Right lung (tissue), 10 donors: Measurements from ENCODE around the gene PDSS2. TPM values are rescaled to one million over a fixed set of nuclear protein-coding genes. Genes with fewer than 3 reads are reported as not detected.

Experiments
- DNase-seq, 2 donors: peaks; one replicate each; pipeline ENCODE4 v3.0.0-alpha.2; 2013
- long read RNA-seq, 8 donors: transcript quantifications; one replicate each; lab custom pipeline, GENCODE V29; 2026
- polyA plus RNA-seq, 5 donors: library from polyadenylated mRNA; unstranded; fragments of 120-200 nt; gene quantifications; one replicate each; pipeline versions ENCODE4 v1.2.1 to v1.2.3, GENCODE V29; 2013; ENCODE audit warnings: inconsistent platforms in 1 of 5, low replicate concordance in 1 of 5; ENCODE audit not compliant: insufficient read length in 5 of 5, insufficient read depth in 1 of 5

Gene PDSS2, protein sequence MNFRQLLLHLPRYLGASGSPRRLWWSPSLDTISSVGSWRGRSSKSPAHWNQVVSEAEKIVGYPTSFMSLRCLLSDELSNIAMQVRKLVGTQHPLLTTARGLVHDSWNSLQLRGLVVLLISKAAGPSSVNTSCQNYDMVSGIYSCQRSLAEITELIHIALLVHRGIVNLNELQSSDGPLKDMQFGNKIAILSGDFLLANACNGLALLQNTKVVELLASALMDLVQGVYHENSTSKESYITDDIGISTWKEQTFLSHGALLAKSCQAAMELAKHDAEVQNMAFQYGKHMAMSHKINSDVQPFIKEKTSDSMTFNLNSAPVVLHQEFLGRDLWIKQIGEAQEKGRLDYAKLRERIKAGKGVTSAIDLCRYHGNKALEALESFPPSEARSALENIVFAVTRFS
- 10 to 100 TPM; 13.6 to 17.7 (median 15.5) TPM for polyA plus RNA-seq
- long read RNA-seq, donor 1, partial matches to known transcripts: 0 of 4 reads
- long read RNA-seq, donor 1, other reads (novel, unspliced or antisense): 0 of 4 reads
- long read RNA-seq, donor 2, partial matches to known transcripts: 0 of 2 reads
- long read RNA-seq, donor 2, other reads (novel, unspliced or antisense): 0 of 2 reads
- long read RNA-seq, donor 3, partial matches to known transcripts: 0 of 3 reads
- long read RNA-seq, donor 3, other reads (novel, unspliced or antisense): 0 of 3 reads
- long read RNA-seq, donor 4, partial matches to known transcripts: 0 of 6 reads
- long read RNA-seq, donor 4, other reads (novel, unspliced or antisense): 0 of 6 reads
- long read RNA-seq, donor 5, partial matches to known transcripts: 0 of 3 reads
- long read RNA-seq, donor 5, other reads (novel, unspliced or antisense): 0 of 3 reads
- long read RNA-seq, donor 6, partial matches to known transcripts: 0 of 5 reads
- long read RNA-seq, donor 6, other reads (novel, unspliced or antisense): 0 of 5 reads
- long read RNA-seq, donor 7, partial matches to known transcripts: 0 of 2 reads
- long read RNA-seq, donor 7, other reads (novel, unspliced or antisense): 0 of 2 reads
- long read RNA-seq, donor 8: 0 reads

DNA sequence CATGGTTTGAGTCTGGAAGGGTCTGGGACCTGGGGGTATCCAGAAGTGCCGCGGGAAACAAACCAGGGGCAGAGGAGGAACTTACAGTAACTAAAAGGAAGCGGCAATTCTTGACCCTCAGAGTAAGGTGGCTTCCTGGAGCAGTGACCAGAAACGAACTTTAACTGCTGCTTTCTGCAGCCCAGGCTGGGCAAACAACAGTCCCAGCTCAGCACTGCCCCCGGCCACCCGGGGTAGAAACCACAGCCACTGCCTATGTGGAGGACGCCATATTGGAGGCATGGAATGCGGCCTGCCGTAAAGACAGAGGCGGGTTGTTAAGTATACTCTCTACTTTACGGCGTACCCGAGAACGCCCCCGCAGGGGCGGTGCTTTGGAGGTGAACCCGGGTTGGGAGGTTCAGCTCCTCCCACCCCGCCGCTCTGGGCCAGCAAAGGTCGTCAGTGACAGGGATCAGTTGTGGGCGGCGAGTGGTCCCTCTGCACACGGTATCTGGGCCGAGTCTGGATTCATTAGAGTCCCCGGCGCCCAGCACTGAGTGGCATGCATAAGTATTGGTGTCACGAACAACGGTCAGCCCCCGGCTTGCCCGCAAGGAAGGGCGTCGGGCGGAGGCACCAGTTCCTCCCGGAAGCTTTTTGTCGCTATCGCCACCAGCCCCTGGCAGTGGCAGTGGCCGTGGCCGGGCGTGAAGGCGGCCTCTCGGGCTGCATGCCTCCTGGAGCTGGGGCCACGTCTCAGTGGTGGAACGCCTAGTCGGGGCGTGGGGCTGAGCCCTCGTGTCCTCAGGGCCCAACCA is at the start of gene PDSS2:
Gene PDSS2, minus strand, starts transcription at position 282 of the 800 bp plus-strand sequence. Its CDS starts 279 bp downstream, at position 3.
- peak; percentile 94 for DNase-seq

DNA sequence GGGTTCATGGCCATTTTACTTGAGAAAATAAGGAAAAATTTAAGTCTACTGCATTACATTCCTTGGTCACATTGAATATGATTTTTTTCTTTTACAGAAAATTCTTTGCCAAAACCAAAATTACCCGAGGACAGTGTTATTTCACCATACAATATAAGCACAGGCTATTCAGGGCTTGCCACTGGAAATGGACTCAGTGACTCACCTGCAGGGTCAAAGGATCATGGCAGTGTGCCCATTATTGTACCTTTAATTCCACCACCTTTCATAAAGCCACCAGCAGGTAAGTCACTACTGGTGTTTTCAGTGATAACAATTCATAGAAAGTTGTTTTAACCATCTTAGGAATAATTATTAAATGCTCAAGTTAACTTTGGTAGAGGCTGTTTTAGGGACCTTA is 46.8 kb upstream of the PDSS2 start:
- no peak for DNase-seq

DNA sequence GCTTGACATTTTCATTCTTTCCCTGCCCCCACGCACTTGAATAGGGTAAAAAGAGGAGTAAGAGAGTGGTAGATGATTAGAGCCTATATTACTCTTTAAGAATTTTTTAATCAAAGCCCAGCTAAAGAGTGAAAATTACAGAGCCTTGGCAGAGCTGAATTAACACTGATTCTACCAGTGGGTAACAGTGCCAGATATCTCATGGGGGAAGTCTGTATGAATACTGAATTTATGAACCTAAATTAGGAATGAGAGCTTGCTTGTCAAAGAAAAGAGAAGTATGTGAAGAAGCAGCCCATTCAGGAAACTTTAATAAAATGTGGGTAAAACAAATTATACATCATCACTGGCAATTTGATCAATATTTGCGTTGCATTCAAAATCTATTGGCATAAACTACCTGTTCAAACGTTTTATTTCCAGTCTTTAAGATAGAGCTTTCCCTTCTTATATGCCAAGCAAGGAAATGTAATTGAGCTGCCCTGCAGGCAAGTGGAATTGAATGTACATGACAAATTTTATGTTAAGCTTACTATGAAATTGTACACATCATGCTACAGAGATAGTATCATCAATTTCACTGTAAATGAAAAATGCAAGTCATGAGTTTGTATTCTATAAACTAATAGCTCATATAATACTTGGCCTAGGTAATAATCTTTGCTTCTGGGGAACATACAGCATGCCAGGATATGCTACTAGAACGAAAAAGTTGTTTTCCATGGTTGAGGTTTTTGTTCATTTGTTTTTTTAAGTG is 45.1 kb upstream of the PDSS2 start:
- DNase-seq: no peak

GRCh38 chr6:107496892-107497684 is 37.7 kb upstream of the PDSS2 start:
- no peak for DNase-seq

- DNase-seq: no peak
Observed at GRCh38 chr6:107495971-107496370, 36.6 kb upstream of the PDSS2 start.

GRCh38 chr6:107495196-107495643 is 35.9 kb upstream of the PDSS2 start:
- DNase-seq: peak; percentile 39 to 41

DNA sequence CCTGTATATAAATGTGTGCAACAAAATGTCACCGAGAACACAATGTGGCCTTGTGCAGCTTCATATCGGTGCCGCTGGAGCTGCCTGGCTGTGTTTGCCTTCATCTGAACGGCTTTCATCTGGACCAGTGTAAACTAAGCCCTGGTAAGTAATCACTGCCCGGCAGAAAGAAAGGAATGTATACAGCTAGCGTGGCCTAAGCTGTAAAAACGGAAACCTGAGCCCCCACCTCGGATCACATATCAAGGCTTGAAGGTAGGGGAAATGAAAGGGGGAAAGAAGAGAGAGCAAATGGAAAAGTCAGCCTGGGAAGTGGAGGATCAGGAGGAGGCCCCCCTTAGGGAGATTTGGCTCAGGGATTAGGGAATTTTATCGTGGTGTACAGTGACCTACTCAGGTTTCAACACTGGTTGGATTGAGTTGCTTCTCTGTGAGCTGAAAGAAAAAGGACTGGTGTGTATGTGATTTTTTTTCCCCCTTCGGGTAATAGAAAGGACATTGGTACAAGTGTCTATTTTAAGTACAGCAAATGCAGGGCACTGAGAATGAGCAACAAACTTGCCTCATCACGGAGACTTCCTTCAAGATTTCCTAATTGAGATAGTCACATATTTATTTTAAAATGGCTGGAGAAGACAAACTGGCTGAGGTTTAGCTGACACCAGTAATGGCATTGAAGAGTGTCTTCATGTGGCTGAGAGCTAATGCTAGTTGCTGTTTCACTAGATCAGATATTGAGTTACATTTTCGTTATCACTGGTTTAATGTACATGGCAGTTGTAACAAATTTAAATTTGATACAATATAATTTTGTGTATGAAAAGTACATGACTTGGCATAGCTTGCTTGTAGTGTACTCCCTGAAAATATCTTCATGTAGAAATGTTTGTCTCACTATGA is 34.0 kb upstream of the PDSS2 start:
- no peak for DNase-seq

GRCh38 chr6:107491760-107492660 is 32.6 kb upstream of the PDSS2 start:
- no peak for DNase-seq

GRCh38 chr6:107491138-107491609 is 31.8 kb upstream of the PDSS2 start:
- DNase-seq: peak; percentile 65 to 71

DNA sequence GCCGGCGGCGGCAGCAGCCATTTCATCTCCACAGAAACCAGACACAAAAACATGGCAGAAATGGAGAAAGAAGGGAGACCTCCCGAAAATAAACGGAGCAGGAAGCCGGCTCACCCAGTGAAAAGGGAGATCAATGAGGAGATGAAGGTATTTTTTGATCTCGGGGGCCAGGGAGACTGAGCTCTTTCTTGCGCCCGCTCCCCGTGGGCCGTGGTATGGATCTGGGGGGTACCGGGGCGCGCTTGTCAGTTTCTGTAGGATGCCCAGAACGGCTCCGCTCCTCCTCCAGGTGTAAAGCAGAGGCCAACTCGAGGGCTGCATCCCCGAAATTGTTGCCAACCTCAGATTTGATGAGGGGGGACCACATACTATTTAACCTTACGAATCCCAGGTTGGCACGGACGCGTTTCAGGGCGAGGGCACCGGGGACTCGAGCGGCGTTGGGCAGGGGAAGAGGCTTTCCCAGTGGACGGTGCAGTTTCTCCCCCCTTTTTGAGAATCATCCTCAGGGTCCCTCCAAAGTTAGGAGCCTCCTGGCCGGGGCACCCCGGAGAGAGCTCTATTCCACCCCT is 31.3 kb upstream of the PDSS2 start:
- no peak for DNase-seq

GRCh38 chr6:107489636-107490565 is 30.5 kb upstream of the PDSS2 start, which contains the start of gene SOBP:
TSS of gene SOBP (plus strand) at chr6:107490117. CDS start at chr6:107490617, 500 bp downstream.
- peak; percentile 78 to 80 for DNase-seq

DNA sequence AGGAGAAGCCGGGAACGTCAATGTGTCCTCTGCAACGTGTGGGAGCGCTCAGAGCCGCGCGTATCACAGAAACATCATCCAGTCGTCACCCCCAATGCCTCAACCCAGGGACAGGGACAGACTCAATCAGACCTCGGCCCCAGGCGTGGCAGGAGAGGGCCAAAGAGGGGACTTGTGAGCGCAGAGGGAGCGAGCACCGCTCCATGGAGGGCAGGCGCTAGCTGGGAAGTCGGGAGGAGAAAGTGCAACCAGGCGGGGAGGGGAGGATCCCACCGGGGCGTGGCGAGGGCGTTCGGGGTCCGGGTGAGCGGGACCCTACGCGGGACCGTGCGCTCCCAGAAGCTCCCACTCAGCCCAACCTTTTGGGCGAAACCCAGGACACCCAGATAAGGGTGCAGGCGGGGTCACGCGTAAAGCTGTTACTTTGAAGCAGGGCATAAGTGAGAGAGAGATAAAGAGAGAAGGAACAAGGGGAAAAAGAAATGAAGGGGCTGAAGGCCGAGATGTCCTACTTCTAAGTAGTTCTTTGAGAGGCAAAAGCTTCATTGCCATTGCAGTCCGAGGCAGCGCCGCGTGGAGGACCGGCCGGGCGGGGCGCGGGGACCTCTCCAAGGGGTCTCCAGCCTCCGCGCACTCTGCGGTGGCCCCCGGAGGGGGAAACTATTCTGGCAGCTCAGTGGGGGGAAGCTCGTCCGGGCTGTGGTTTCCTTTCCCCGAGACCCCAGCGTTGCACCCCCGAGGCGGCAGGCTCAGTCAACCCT is 29.7 kb upstream of the PDSS2 start:
- peak; percentile 40 to 52 for DNase-seq

- no peak for DNase-seq
Observed at GRCh38 chr6:107488174-107488874, 29.0 kb upstream of the PDSS2 start.

DNA sequence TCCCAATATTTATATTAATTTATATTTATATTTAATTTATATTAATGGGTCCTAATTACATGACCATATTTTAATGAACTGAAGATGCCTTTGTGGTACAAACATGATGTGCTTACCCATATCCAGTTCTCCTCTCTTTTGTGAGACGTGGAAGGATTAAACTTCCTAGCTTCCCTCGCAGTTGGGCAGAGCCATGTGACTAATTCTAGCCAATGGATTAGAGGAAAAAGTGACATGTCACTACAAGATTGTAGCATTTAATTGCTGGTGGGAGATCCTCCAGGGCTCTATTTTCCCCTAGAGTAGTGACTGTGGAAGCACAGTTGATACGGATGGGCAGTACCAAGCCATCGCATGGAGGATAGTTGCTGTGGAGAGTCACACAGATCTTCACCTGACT is 25.8 kb upstream of the PDSS2 start:
- DNase-seq: no peak
